GM12878 (cell line): Measurements from ENCODE around the gene RAB3C. TPM values are rescaled to one million over a fixed set of nuclear protein-coding genes. Genes with fewer than 3 reads are reported as not detected.
"Not testable (repeated sequence)": the region's sequence is repeated elsewhere in the genome, so short reads cannot be mapped to it uniquely, and the experiment has no call there.

Experiments
- ATAC-seq: fragments of 200-7000 bp; cut with Tn5 transposase; 3 replicates; pipeline ENCODE4 v1.9.1; 2020; ENCODE audit warnings: mild to moderate bottlenecking, moderate library complexity
- BruUV-seq: library from RNA; stranded (reverse); fragments of 400-500 nt; replicated peaks from 2 replicates; lab custom pipeline; 2021; lab: Mats Ljungman, UMichigan
- CTCF ChIA-PET: fragments of 300-600 bp; sonication (Branson Sonifier 250); formaldehyde crosslinking; extraction: SDS; loops from one replicate; lab custom pipeline; 2021; ENCODE audit warnings: inconsistent platforms; lab: Yijun Ruan, JAX
- POLR2A ChIA-PET: fragments of 350-600 bp; formaldehyde crosslinking; extraction: SDS; loops from one replicate; lab custom pipeline; 2021; ENCODE audit warnings: inconsistent platforms; lab: Charles Lee
- RAD21 ChIA-PET: fragments of 300-600 bp; sonication (Branson Sonifier 250); formaldehyde crosslinking; loops from one replicate; lab custom pipeline; 2023; ENCODE audit warnings: antibody characterized with exemption; ENCODE audit not compliant: unreplicated experiment; lab: Charles Lee
- SMC1A ChIA-PET: fragments of 300-600 bp; sonication (Branson Sonifier 250); formaldehyde crosslinking; loops from one replicate; lab custom pipeline; 2023; ENCODE audit not compliant: unreplicated experiment, uncharacterized antibody; lab: Charles Lee
- DNase-seq: peaks from one replicate; pipeline ENCODE4 v3.0.0-alpha.2; 2011; ENCODE audit warnings: low read depth, low spot score
- FAIRE-seq: peaks from 3 replicates; lab custom pipeline; 2011; peaks lifted over from hg19 to GRCh38; lab: Jason Lieb, UNC
- H2AFZ ChIP-seq: 2 replicates; pipeline ENCODE4 v1.6.0; 2011; ENCODE audit warnings: low read depth, low read length, control low read depth; ENCODE audit not compliant: control insufficient read depth
- H3K27ac ChIP-seq: 2 replicates; pipeline ENCODE4 v1.5.1; 2011; ENCODE audit warnings: control low read depth; ENCODE audit not compliant: control insufficient read depth, insufficient read depth
- H3K27me3 ChIP-seq, 2 experiments: replicated peaks in 1 of 2; 2 replicates each; pipeline versions ENCODE4 v1.6.0 to v1.6.1; 2011; ENCODE audit warnings: low read length in 1 of 2; ENCODE audit not compliant: control insufficient read depth in 2 of 2, insufficient read depth in 2 of 2
- H3K36me3 ChIP-seq, 2 experiments: 2 replicates each; pipeline ENCODE4 v1.5.1; 2011; ENCODE audit warnings: low read length in 1 of 2; ENCODE audit not compliant: control insufficient read depth in 2 of 2, insufficient read depth in 2 of 2
- H3K4me1 ChIP-seq: 2 replicates; pipeline ENCODE4 v1.6.1; 2011; ENCODE audit warnings: mild to moderate bottlenecking, low read length, moderate library complexity, mixed read lengths; ENCODE audit not compliant: control insufficient read depth, insufficient read depth
- H3K4me2 ChIP-seq: 2 replicates; pipeline ENCODE4 v1.6.0; 2011; ENCODE audit warnings: control low read depth; ENCODE audit not compliant: control insufficient read depth, insufficient read depth
- H3K4me3 ChIP-seq: fragments of 200-600 bp; sonication (generic); 2 replicates; pipeline ENCODE4 v1.5.1; 2016
- H3K79me2 ChIP-seq: 2 replicates; pipeline ENCODE4 v1.6.0; 2011; ENCODE audit warnings: low read length; ENCODE audit not compliant: control insufficient read depth, insufficient read depth
- H3K9ac ChIP-seq: 2 replicates; pipeline ENCODE4 v1.8.0; 2011; ENCODE audit warnings: low read length, control low read depth, mixed read lengths; ENCODE audit not compliant: control insufficient read depth, insufficient read depth
- H3K9me3 ChIP-seq: replicated peaks from 3 replicates; pipeline ENCODE4 v1.5.1; 2011; ENCODE audit warnings: mild to moderate bottlenecking, low read length; ENCODE audit not compliant: control insufficient read depth, insufficient read depth
- H4K20me1 ChIP-seq: 2 replicates; pipeline ENCODE4 v1.6.0; 2011; ENCODE audit not compliant: control insufficient read depth, insufficient read depth
- EP300 ChIP-seq, 2 experiments: fragments of 150-350 bp in 1 of 2; IDR thresholded peaks; 2 replicates each; pipeline ENCODE4 v1.6.1; 2011 to 2012; ENCODE audit warnings: low read depth in 2 of 2, low read length in 2 of 2, borderline replicate concordance in 1 of 2, improper control_type of control experiment in 1 of 2, inconsistent platforms in 1 of 2; ENCODE audit not compliant: control insufficient read depth in 1 of 2
- FOXK2 ChIP-seq: fragments of 450-650 bp; IDR thresholded peaks from 2 replicates; pipeline ENCODE4 v1.6.1; 2017; ENCODE audit warnings: mild to moderate bottlenecking, moderate library complexity
- HDAC6 ChIP-seq: fragments of 200-600 bp; sonication (generic); IDR thresholded peaks from one replicate; pipeline ENCODE4 v1.8.0; 2017; ENCODE audit warnings: antibody characterized with exemption; ENCODE audit not compliant: unreplicated experiment
- NFXL1 ChIP-seq: fragments of 450-650 bp; IDR thresholded peaks from 2 replicates; pipeline ENCODE4 v1.6.1; 2017; ENCODE audit warnings: antibody characterized with exemption, mild to moderate bottlenecking, borderline replicate concordance
- PAX5 ChIP-seq: IDR thresholded peaks from 2 replicates; pipeline ENCODE4 v1.6.1; 2011; ENCODE audit warnings: low read depth, low read length, borderline replicate concordance
- PBX3 ChIP-seq: IDR thresholded peaks from 2 replicates; pipeline ENCODE4 v1.6.1; 2011; ENCODE audit warnings: mild to moderate bottlenecking, low read depth, low read length, moderate library complexity; ENCODE audit not compliant: insufficient replicate concordance
- SREBF2 ChIP-seq: IDR thresholded peaks from 2 replicates; pipeline ENCODE4 v1.6.1; 2012; ENCODE audit warnings: mild to moderate bottlenecking, low read length
- TBL1XR1 ChIP-seq: IDR thresholded peaks from 2 replicates; pipeline ENCODE4 v1.6.1; 2012; ENCODE audit warnings: low read depth, low read length, improper control_type of control experiment
- YY1 ChIP-seq: IDR thresholded peaks from 2 replicates; pipeline ENCODE4 v1.6.1; 2011; ENCODE audit warnings: low read depth, mild to moderate bottlenecking, low read length
- ZBTB11 ChIP-seq: fragments of 450-650 bp; formaldehyde crosslinking; IDR thresholded peaks from 2 replicates; pipeline ENCODE4 v1.5.0; 2022; ENCODE audit warnings: mild to moderate bottlenecking, missing genetic modification characterization
- ZNF217 ChIP-seq: fragments of 450-650 bp; IDR thresholded peaks from 2 replicates; pipeline ENCODE4 v1.6.1; 2017; ENCODE audit warnings: antibody characterized with exemption, mild to moderate bottlenecking
- WGBS: methylation state at CpG from one replicate; pipeline ENCODE4 v1.1.6; 2016; ENCODE audit warnings: low lambda C conversion rate; ENCODE audit not compliant: insufficient replicate concordance, insufficient coverage; ENCODE audit errors: missing lambda C conversion rate; 5-methylcytosine and 5-hydroxymethylcytosine counted together
- in situ Hi-C: fragments of 300-500 bp; cut with MboI; formaldehyde crosslinking; loops from 9 replicates; pipeline ENCODE4 v1.14.3; 2018; ENCODE audit warnings: mixed read lengths
- intact Hi-C: fragments of 100-400 bp; cut with micrococcal nuclease; formaldehyde crosslinking; loops from one replicate; pipeline ENCODE4 v1.14.2; 2022; ENCODE audit not compliant: unreplicated experiment
- polyA plus RNA-seq, 11 experiments: library from polyadenylated mRNA; depleted of rRNA in 4 of 11; unstranded in 6 of 11; stranded (reverse) in 5 of 11; fragments of >200 nt; fragmentation: Nextera tagmentation in 4 of 11; fragmentation: Illumina TruSeq in 1 of 11; extraction: Ambion mirVana in 4 of 11; extraction: Trizol in 1 of 11; gene quantifications; 1 replicate in 1 of 11; 2 replicates in 10 of 11; pipeline versions ENCODE4 v1.2.1 to v1.2.3, GENCODE V29; 2011 to 2016; ENCODE audit warnings: inconsistent platforms in 2 of 11, missing spikeins in 2 of 11, low read depth in 1 of 11
- total RNA-seq, 4 experiments: library from RNA; depleted of rRNA in 3 of 4; stranded (reverse); fragments of >200 nt in 3 of 4; fragmentation: Illumina TruSeq in 1 of 4; extraction: Trizol in 1 of 4; gene quantifications; 2 replicates each; pipeline versions ENCODE4 v1.2.1 to v1.2.3, GENCODE V29; 2013 to 2021

RAB3C gene
- total and polyA plus RNA-seq, 10 of the 15 experiments (the other 5 are each of a cell fraction or from before 2014, with no cell fraction given) = not detected

- TF ChIP-seq YY1 (no peak), EP300 (IDR thresholded peaks at IDR 0.05; ENCODE audit: borderline replicate concordance in 1 of 2, control insufficient read depth in 1 of 2, low read depth in 2 of 2, low read length in 2 of 2) (no peak)
These were observed 104.2 kb downstream of the RAB3C start (continued) for GRCh38 chr5:58687079-58687478.

DNA sequence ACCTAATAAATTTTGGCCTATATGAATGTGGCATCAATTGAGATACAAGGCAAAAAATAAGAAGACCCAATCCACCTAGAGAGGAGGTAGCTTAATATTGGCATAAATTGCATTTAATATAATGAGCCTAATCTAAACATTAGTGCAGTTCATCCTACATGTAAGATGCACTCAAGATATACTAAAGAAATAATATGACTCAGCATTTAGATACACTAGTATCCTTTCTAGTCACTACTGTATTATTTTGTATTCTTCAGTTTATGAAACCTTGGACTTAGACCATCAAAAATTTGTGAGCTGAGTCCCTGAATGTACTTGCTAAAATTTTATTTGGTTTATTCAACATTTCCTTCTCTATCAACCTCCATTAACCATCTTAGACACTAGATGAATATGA lies 104.7 kb downstream of the RAB3C start:
- ATAC-seq (no peak), DNase-seq (no peak), FAIRE-seq (no peak)
- Histone ChIP-seq H3K9me3 (no peaks in the 10 kb centered on the region), H3K27me3 (no peaks in the 10 kb centered on the region), H3K4me2 (no peak overlapping the region), H2AFZ (no peak overlapping the region), H3K4me1 (no peaks in the 10 kb centered on the region), H3K4me3 (no peak overlapping the region), H3K27ac (no peak overlapping the region), H4K20me1 (no peaks in the 10 kb centered on the region), H3K9ac (no peak overlapping the region), H3K36me3 (no peaks in the 10 kb centered on the region), H3K79me2 (no peaks in the 10 kb centered on the region)
- RAD21 ChIA-PET = no interaction called here
- no TSS peak for BruUV-seq
- SMC1A ChIA-PET = interaction anchor here (1.0 kb wide), 1 partner anchor 20 kb away, joined by 3 read pairs; no protein-coding TSS in a partner anchor
- TF ChIP-seq ZNF217 (no peak), YY1 (no peak), FOXK2 (no peak), NFXL1 (no peak), SREBF2 (no peak), PAX5 (no peak), PBX3 (no peak), ZBTB11 (CRISPR knock-in tag) (no peak), TBL1XR1 (no peak), HDAC6 (no peak)
- CTCF ChIA-PET = interaction anchor here (1.5 kb wide), 1 partner anchor 10 kb away, joined by 3 read pairs; no protein-coding TSS in a partner anchor
- intact Hi-C loops = no loop called here
- POLR2A ChIA-PET = no interaction called here
- in situ Hi-C loops = no loop called here

DNA sequence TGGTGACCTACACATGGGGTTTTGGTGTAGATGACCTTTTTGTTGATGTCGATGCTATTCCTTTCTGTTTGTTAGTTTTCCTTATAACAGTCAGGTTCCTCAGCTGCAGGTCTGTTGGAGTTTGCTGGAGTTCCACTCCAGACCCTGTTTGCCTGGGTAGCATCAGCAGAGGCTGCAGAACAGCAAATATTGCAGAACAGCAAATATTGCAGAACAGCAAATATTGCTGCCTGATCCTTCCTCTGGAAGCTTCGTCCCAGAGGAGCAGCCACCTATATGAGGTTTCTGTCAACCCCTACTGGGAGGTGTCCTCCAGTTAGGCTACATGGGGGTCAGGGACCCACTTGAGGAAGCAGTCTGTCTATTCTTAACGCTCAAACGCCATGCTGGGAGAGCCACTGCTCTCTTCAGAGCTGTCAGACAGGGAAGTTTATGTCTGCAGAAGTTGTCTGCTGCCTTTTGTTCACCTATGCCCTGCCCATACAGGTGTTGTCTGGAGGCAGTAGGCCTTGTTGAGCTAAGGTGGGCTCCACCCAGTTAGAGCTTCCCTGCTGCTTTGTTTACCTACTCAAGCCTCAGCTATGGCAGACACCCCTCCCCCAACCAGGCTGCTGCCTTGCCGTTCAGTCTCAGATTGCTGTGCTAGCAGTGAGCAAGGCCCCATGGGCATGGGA lies 116.3 kb downstream of the RAB3C start:
- H4K20me1 ChIP-seq, CTCF ChIA-PET, H3K79me2 ChIP-seq, H3K4me2 ChIP-seq, H3K9ac ChIP-seq, H3K27ac ChIP-seq, intact Hi-C loops, RAD21 ChIA-PET, H3K27me3 ChIP-seq, BruUV-seq, H3K4me3 ChIP-seq, H2AFZ ChIP-seq, DNase-seq, H3K4me1 ChIP-seq, H3K36me3 ChIP-seq, FAIRE-seq, ATAC-seq, in situ Hi-C loops, POLR2A ChIA-PET, H3K9me3 ChIP-seq, SMC1A ChIA-PET: not testable (repeated sequence)
- 28% methylated on average over 5 of the region's 5 CpGs for WGBS
